Measurements from ENCODE around the gene GRID2. TPM values are rescaled to one million over a fixed set of nuclear protein-coding genes. Genes with fewer than 3 reads are reported as not detected.

The GRID2 gene
- polyA plus RNA-seq, 1 donor (not counting 4 experiments of a cell fraction or from before 2014, with no cell fraction given) = not detected

- no peaks in the 10 kb centered on the region for H3K79me2 ChIP-seq (ENCODE audit: control insufficient read depth, insufficient read depth, low read length)
- H3K9me1 ChIP-seq (ENCODE audit: control insufficient read depth, extremely low read depth, insufficient read depth, low read length) = no peaks in the 10 kb centered on the region
- H3K27ac ChIP-seq (ENCODE audit: control insufficient read depth, insufficient read depth, low read length) = no peak overlapping the region
- H4K20me1 ChIP-seq (ENCODE audit: control insufficient read depth, extremely low read depth, insufficient read depth, low read length) = no peaks in the 10 kb centered on the region
- H3K4me1 ChIP-seq (ENCODE audit: control insufficient read depth, extremely low read depth, insufficient read depth, low read length) = no peaks in the 10 kb centered on the region
- TF ChIP-seq, protein P1, sequence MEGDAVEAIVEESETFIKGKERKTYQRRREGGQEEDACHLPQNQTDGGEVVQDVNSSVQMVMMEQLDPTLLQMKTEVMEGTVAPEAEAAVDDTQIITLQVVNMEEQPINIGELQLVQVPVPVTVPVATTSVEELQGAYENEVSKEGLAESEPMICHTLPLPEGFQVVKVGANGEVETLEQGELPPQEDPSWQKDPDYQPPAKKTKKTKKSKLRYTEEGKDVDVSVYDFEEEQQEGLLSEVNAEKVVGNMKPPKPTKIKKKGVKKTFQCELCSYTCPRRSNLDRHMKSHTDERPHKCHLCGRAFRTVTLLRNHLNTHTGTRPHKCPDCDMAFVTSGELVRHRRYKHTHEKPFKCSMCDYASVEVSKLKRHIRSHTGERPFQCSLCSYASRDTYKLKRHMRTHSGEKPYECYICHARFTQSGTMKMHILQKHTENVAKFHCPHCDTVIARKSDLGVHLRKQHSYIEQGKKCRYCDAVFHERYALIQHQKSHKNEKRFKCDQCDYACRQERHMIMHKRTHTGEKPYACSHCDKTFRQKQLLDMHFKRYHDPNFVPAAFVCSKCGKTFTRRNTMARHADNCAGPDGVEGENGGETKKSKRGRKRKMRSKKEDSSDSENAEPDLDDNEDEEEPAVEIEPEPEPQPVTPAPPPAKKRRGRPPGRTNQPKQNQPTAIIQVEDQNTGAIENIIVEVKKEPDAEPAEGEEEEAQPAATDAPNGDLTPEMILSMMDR (optimal IDR thresholded peaks at IDR 0.05 in 1 of 3, IDR thresholded peaks at IDR 0.05 in 1 of 3, conservative IDR thresholded peaks at IDR 0.05 in 1 of 3; ENCODE audit: extremely low read depth in 1 of 3, insufficient read depth in 2 of 3, low read length in 3 of 3) = no peak
- TF ChIP-seq EZH2 (IDR thresholded peaks at IDR 0.05; ENCODE audit: low read length) = no peak
- H3K36me3 ChIP-seq (ENCODE audit: control insufficient read depth in 2 of 2, extremely low read depth in 1 of 2, insufficient read depth in 2 of 2, low read length in 2 of 2) = no peaks in the 10 kb centered on the region
- dilution Hi-C loops (cut with MboI; ENCODE audit: extremely low pct_ligation_motif_present, low sequenced_read_pairs) = no loop called here
- FAIRE-seq (no peak), DNase-seq (ENCODE audit: low read depth, low spot score) (no peak)
- no peaks in the 10 kb centered on the region for H3K27me3 ChIP-seq (ENCODE audit: control insufficient read depth, extremely low read depth, insufficient read depth, low read length)
- no peak overlapping the region for H3K9ac ChIP-seq (ENCODE audit: control insufficient read depth, extremely low read depth, insufficient read depth, low read length)
- H3K4me3 ChIP-seq (ENCODE audit: control insufficient read depth in 2 of 3, extremely low read depth in 1 of 3, insufficient read depth in 2 of 3, low read depth in 1 of 3, low read length in 3 of 3) = no peak overlapping the region
- H3K9me3 ChIP-seq (ENCODE audit: control insufficient read depth, low read depth, low read length) = no peaks in the 10 kb centered on the region
- no peak overlapping the region for H2AFZ ChIP-seq (ENCODE audit: control insufficient read depth, low read length)
- no peak overlapping the region for H3K4me2 ChIP-seq (ENCODE audit: control insufficient read depth, extremely low read depth, insufficient read depth, low read depth, low read length)
Observed at GRCh38 chr4:93802045-93802444, 1498.3 kb downstream of the GRID2 start.

DNA sequence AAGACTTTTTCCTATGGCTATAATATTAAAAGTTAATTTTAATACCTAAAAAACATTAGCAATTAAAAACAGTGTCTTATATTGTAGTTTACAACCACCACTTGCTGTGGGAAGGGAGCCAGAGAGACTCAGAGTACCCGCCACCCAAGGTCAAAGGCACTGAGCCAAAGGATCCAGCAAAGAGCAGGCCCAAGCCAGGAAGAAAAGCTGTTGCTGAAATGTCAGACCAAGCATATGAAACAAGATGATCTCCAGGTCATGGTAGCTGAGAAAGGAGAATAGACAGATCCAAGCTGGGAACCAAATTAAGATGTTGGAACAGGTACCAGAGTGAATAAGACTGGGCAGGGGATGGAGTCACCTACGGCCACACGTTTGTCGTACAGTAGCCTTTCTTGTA, 1506.0 kb downstream of the GRID2 start:
- dilution Hi-C loops (cut with MboI; ENCODE audit: extremely low pct_ligation_motif_present, low sequenced_read_pairs) = no loop called here
- TF ChIP-seq, protein P1 (optimal IDR thresholded peaks at IDR 0.05 in 1 of 3, IDR thresholded peaks at IDR 0.05 in 1 of 3, conservative IDR thresholded peaks at IDR 0.05 in 1 of 3; ENCODE audit: extremely low read depth in 1 of 3, insufficient read depth in 2 of 3, low read length in 3 of 3) = no peak
- TF ChIP-seq EZH2 (IDR thresholded peaks at IDR 0.05; ENCODE audit: low read length) = no peak
- H3K4me2 ChIP-seq (ENCODE audit: control insufficient read depth, extremely low read depth, insufficient read depth, low read depth, low read length) = no peak overlapping the region

More for the DNA sequence above, 1506.0 kb downstream of the GRID2 start:
- H3K4me1 ChIP-seq (ENCODE audit: control insufficient read depth, extremely low read depth, insufficient read depth, low read length) = no peaks in the 10 kb centered on the region
- no peaks in the 10 kb centered on the region for H3K9me1 ChIP-seq (ENCODE audit: control insufficient read depth, extremely low read depth, insufficient read depth, low read length)
- no peak overlapping the region for H3K9ac ChIP-seq (ENCODE audit: control insufficient read depth, extremely low read depth, insufficient read depth, low read length)
- H3K27ac ChIP-seq (ENCODE audit: control insufficient read depth, insufficient read depth, low read length) = no peak overlapping the region
- no peaks in the 10 kb centered on the region for H3K79me2 ChIP-seq (ENCODE audit: control insufficient read depth, insufficient read depth, low read length)
- H3K4me3 ChIP-seq (ENCODE audit: control insufficient read depth in 2 of 3, extremely low read depth in 1 of 3, insufficient read depth in 2 of 3, low read depth in 1 of 3, low read length in 3 of 3) = no peak overlapping the region
- no peak for DNase-seq (ENCODE audit: low read depth, low spot score)
- H4K20me1 ChIP-seq (ENCODE audit: control insufficient read depth, extremely low read depth, insufficient read depth, low read length) = no peaks in the 10 kb centered on the region
- no peak overlapping the region for H2AFZ ChIP-seq (ENCODE audit: control insufficient read depth, low read length)
- no peaks in the 10 kb centered on the region for H3K9me3 ChIP-seq (ENCODE audit: control insufficient read depth, low read depth, low read length)
- no peaks in the 10 kb centered on the region for H3K36me3 ChIP-seq (ENCODE audit: control insufficient read depth in 2 of 2, extremely low read depth in 1 of 2, insufficient read depth in 2 of 2, low read length in 2 of 2)
- FAIRE-seq = no peak
- no peaks in the 10 kb centered on the region for H3K27me3 ChIP-seq (ENCODE audit: control insufficient read depth, extremely low read depth, insufficient read depth, low read length)
